GM18498 (cell line): ENCODE results near the gene DUSP12.
A peak's percentile ranks its signal among the peaks of the same experiment; 100 is the strongest.
"Not testable (repeated sequence)": the region's sequence is repeated elsewhere in the genome, so short reads cannot be mapped to it uniquely, and the experiment has no call there.

Experiments
- ATAC-seq: cut with Tn5 transposase; IDR thresholded peaks from one replicate; pipeline ENCODE4 v1.9.1; 2021; ENCODE audit warnings: mild to moderate bottlenecking, moderate library complexity; ENCODE audit not compliant: unreplicated experiment

DUSP12 gene, protein sequence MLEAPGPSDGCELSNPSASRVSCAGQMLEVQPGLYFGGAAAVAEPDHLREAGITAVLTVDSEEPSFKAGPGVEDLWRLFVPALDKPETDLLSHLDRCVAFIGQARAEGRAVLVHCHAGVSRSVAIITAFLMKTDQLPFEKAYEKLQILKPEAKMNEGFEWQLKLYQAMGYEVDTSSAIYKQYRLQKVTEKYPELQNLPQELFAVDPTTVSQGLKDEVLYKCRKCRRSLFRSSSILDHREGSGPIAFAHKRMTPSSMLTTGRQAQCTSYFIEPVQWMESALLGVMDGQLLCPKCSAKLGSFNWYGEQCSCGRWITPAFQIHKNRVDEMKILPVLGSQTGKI

DNA sequence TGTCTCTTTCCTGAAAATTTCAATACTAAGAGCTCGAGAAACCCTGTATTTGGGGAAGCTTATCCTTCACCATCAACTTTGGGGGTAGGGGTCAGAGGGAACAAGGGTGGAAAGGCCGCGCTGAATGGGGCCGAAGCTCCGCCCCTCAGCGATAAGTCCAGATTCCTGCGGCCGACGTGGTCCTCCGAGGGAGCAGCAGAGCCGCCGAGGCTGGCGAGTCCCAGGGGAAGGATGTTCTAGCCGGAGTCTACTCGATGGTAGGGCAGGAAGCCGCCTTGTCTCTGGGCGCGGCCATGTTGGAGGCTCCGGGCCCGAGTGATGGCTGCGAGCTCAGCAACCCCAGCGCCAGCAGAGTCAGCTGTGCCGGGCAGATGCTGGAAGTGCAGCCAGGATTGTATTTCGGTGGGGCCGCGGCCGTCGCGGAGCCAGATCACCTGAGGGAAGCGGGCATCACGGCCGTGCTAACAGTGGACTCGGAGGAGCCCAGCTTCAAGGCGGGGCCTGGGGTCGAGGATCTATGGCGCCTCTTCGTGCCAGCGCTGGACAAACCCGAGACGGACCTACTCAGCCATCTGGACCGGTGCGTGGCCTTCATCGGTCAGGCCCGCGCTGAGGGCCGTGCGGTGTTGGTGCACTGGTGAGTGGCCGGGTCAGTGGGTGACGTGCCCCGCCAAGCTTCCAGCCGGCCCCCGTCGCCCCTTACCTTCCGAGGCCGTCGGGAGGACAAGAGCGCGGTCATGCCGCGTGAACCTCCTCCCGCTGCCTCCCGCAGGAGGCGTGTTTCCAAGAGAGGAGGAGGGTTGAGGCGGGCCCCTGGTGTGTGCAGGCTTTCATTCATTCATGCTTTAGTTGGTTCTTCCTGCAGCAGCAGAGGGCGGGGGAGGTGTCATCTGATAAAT is at the start of gene DUSP12:
TSS of gene DUSP12 (plus strand) at position 278 of the 899 bp plus-strand sequence. CDS start at position 294, 16 bp downstream.
- ATAC-seq: peak; percentile 96

DNA sequence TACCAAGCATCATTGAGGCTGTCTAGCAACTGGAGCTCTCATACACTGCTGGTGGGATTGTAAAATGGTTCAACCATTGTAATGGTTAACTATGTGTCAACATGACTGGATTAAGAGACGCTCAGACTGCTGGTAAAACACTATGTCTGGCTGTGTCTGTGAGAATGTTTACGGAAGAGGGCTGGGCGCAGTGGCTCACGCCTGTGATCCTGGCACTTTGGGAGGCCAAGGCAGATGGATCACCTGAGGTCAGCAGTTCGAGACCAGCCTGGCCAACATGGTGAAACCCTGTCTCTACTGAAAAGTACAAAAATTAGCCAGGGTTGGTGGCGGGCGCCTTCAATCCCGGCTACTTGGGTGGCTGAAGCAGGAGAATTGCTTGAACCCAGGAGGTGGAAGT is 47.3 kb upstream of the DUSP12 start:
- ATAC-seq: no peak

DNA sequence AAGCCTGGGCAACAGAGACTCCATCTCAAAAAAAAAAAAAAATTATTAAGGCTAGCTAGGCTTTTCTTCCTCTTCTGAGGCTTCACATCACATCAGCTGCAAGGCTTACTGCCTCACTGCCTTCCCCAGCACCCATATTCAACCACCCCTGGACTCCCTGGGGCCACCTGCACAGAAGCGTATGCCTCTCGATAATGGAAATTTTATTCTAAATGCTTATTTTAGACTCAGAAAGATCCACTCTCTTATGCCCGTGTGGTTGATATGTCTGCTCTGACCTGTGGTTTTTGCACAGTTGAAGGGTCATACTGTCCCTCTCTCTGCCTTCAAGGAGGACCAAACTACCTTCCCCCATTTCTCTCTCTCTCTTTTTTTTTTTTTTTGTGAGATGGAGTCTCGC is 44.0 kb upstream of the DUSP12 start:
- ATAC-seq: no peak

DNA sequence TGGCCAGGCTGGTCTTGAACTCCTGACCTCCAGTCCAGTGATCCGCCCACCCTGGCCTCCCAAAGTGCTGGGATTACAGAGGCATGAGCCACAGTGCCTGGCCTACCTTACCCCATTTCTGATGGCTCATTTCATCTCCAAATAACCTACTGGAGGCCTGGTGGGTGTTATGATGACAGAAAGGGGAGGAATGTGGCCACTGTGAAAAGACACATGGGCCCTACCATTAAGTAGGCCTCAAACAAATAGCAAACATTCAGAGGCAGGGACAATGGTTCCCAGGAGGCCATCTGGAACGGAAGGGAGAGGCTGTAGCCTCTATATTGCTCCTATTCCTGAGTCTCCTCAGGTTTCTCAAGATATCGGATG is 43.5 kb upstream of the DUSP12 start:
- ATAC-seq: peak; percentile 2

DNA sequence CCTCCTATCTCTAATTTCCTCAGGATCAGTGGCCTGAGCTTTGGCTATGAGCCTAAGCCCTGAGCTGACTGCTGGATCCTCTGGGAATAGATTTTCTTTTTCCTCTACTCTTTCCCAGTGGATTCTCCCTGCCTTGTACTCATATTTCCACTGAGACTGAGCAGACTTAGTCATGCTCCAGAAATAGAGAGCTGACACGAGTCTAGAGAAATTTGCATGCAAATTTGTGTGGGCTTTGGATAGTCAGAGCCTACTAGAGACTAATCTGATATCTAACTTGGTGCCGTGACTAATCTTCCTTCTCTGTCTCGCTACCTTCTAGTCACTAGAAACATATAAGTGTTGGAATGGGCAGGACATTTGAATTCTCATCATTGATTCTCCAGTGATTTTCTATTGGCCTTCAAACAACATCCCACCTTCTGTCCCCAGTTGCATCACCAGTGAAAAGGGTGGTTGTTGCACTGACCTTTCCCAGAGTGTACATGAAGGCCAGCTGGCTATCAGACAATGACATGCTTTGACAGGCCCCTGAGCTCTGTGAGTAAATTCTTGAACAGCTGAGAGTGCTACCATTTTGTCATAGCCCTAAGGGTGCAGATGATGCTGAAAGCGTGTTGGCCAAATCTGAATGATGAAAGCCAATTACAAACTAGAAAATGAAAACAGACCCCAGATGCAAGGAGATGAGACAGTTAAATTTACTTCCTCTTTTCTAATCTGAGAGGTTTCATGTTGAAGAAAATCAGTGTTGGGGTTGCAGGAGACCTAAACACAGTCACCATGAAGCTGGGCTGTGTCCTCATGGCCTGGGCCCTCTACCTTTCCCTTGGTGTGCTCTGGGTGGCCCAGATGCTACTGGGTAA is 42.9 kb upstream of the DUSP12 start, which contains the start of gene FCRLA:
TSS of gene FCRLA (plus strand) at position 748 of the 866 bp plus-strand sequence. CDS start at position 784, 36 bp downstream.
- ATAC-seq: peak; percentile 76

DNA sequence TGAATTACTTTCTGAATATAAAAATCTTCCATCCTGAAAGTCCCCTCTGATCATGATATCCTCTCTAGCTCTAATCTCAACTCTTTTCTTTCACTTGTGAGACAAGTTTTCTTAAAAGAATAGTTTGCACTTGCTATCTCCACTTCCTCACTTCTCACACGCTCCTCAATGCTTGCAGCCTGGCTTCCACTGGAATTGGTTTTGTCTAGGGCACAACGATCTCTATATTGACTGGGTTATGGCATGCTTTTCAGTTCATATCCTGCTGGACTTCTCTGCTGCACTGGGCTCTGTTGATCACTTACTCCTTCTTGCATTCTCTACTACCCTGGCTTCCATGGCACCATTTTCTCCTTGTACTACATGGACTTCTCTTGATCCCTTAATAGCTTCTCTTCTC is 42.1 kb upstream of the DUSP12 start:
- no peak for ATAC-seq

DNA sequence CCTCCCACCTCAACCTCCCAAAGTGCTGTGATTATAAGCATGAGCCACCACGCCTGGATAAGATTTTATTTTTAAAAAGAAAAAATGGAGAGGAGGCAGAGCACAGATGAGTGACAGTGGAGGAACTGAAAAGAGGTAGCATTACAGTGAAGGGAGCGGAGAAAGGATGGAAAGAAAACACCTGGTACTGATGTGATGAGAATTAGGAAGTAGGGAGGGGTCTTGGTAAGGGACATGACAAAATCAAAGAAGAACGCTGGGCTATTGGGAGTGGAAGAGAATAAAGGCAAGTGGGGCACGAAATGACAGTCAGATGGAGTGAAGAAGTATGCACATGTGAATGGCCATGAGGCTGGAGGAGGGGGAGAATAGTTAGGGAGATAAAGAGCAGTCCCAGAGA is 40.2 kb upstream of the DUSP12 start:
- ATAC-seq: no peak

DNA sequence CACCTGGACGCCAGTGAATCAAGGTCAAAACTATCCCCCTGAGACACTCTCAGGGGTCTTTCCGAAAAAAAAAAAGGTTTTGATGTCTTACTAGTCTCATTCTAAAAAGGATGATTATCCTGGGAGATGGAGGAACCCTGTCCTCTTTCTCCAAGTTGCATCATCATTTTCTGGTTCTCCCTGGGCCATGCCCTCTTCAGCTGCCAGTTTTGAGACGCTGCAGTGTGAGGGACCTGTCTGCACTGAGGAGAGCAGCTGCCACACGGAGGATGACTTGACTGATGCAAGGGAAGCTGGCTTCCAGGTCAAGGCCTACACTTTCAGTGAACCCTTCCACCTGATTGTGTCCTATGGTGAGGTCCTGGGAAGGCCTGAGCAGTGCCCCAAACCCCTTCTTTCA is 39.0 kb upstream of the DUSP12 start:
- no peak for ATAC-seq

DNA sequence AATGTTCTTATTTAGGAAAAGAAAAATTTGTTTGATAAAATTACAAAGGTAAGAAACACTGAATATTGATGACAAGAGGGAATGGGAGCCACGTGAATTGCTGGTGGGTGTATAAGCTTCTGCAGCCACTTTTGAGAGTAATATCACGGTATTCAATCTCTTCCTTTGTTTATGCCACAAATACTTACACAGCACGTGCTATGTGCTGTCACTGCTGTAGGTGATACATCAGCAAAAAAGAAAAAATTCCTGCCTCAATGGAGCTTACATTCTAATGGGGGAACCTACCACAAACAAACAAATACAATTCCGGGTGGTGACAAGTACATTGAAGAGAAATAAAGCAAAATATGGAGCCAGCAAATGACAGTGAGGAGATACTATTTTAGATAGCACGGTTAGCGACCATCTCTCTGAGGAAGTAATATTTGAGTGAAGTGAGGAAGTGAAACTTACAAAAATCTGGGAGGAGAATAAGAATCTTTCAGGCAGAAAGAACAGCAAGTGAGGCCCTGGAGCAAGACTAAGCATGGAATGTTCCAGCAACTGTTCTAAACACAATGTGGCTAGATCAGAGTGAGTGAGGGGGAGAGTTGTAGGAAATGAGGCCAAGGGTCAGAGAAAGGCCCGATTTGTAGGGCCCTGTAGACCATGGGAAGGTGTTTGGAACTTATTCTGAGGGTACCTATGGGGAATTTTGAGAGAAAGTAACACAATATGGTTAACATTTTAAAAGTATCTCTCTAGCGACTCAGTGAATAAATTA is 30.8 kb upstream of the DUSP12 start:
- peak; percentile 52 for ATAC-seq

DNA sequence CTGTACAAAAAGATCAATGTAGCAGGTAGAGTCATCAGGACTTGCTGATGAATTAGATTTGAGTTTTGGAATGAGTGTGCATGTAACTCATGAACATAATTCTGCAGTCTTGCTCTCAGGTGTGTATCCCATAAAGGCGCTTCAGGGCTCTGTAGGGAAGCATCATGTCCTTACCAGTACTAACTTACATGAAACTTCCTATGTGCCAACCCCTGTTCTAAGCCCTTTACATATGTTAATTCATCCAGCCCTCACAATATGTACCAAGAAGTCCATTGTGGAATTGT is 30.3 kb upstream of the DUSP12 start:
- peak; percentile 27 for ATAC-seq

DNA sequence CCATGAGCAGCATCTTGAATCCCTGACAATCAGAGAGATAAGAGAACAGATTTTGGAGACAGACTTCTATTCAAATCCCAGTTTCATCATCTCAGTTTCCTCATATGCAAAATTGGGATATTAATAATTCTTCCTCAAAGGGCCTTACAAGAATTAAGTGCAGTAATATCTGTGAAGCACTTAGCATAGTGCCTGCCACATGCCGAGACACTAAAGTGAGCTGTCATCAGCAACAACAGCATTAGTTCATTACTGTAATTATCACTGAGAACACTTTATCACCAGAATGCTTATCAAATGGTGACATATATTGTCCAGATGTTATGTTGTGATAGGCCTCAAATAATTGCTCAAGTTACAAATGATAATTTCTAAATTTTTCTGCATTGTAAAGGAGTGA is 29.2 kb upstream of the DUSP12 start:
- ATAC-seq: no peak

DNA sequence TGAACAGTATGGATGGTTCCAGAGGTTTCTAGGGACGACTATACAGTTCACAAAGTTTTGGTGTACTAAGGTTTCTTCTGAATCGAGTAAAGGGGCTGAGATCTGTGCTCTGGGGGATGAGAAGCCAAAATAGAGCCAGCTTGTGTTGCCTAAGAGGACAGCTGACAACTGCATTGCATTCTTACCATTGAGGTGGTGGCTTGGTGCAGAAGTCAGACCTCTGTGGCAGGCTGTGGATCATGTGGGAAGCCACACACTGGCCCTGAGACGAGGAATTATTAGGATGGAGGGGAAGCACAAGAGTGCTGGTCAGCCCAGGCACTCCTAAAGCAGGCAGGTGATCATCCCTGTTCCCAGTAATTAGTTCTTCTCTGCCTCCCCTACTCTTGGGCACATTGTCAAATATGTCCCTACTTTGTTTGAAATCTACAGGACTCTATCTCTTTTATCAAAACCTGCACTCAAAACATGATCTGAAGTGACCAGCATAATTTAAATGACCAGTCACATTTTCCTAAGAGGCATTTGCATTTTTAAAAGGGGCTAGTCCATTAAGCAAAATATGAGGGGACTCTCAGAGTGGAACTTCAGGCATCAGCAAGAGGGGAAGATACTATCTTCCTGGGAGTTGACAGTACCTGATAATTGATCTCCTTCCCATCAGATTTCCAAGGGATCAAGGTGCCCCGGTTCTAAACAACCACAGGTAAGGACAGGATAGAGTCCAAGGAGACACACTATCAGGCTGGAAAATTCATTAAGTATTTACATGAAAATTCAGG is 28.4 kb upstream of the DUSP12 start, which contains the start of gene FCRLB:
TSS of gene FCRLB (plus strand) at position 589 of the 782 bp plus-strand sequence. CDS start 1,129 bp downstream, outside the sequence.
- no peak for ATAC-seq

DNA sequence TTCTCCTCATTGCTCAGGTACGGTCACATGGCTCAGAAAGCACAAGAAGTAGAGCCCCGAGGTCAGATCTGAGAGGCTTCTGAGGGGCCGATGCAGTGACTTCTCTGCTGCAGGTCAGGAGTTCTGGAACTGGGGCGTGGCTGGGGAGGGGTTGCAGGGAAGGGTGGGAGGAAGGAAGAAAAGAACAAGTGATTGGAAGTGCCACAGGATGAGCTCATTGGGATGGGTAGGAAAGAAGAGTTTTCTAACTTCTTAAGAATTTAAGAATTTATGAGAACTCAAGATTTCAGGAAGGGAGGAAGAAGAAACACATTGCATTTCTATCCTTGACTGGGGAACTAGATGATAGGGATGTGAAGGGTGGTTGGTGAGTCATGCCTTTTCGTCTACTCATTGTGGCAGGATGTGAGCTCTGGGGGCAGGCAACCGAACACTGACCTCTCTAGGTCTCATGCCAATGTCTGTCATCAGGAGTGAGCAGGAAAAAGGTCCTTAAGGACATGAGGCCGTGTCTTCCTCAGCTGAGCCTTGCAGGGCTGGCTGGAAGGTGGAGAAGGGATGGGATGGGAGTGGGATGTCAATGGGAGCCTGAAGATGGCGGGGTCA is 27.7 kb upstream of the DUSP12 start:
- ATAC-seq: no peak

DNA sequence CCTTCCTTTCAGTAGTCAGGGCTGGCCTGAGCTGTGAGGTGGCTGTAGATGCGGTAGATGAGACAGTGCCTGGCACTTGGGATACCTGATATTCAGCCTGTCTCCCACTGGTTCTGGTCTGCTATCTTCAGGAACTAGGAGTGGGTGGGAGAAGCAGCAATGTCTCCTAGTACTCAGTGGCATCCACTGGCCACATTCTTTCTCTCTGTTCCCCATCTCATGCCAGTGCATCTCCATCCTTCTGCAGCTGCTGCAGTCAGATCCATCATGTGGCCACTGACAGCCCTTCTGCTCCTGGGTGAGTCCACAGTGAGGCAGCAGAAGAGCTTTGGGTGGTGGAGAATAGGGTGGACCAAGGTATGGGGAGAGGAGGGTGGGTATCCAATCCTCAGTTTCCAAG is 27.2 kb upstream of the DUSP12 start:
- no peak for ATAC-seq

DNA sequence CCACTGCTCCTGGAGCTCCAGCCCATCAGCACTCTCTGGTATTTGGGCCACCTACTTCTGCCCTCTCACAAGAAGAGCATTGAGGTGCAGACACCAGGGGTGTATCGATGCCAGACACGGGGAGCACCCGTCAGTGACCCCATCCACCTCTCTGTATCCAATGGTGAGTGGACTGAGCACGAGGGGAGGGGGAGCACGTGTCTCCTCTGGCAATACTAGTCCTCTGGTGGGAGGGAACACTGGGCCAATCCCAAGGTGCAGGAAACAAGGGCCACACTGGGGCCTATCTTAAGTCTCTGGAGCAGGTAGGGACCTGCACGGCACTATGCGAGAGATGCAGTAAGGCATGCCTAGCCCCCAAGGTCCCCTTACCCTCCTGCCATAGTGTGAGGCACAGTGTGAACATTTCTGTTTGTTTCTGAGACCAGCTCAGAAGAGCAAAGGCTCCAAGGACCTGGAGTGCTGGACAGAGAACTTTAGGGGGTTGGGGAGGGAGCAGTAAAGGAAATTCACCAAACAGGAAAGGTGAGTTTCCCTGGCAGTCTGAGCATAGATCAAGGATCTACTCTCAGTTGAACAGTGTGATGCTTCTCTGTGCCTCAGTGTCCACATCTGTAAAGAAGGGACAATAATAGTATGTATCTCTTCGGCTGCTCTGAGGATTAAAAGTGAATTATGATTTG is 26.0 kb upstream of the DUSP12 start:
- no peak for ATAC-seq

DNA sequence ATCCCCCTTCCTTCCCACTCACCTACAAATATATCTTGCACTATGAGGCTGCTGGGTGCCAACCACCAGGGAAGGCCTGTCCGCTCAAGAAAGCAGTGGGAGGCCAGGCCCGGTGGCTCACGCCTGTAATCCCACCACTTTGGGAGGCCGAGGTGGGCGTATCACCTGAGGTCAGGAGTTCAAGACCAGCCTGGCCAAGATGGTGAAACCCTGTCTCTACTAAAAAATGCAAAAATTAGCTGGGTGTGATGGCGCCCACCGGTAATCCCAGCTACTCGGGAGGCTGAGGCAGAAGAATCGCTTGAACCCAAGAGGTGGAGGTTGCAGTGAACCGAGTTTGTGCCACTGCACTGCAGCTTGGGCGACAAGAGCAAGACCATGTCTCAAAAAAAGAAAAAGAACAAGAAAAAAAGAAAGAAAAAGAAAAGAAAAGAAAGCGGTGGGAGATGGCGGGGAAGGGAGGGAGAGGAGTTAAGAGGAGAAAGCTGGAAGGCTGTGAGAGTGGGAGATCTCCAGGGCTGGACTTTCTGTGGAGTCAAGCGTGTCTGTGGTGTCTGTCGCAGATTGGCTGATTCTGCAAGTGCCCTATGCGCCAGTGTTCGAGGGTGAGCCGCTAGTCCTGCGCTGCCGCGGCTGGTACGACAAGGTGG is 24.2 kb upstream of the DUSP12 start:
- not testable (repeated sequence) for ATAC-seq

DNA sequence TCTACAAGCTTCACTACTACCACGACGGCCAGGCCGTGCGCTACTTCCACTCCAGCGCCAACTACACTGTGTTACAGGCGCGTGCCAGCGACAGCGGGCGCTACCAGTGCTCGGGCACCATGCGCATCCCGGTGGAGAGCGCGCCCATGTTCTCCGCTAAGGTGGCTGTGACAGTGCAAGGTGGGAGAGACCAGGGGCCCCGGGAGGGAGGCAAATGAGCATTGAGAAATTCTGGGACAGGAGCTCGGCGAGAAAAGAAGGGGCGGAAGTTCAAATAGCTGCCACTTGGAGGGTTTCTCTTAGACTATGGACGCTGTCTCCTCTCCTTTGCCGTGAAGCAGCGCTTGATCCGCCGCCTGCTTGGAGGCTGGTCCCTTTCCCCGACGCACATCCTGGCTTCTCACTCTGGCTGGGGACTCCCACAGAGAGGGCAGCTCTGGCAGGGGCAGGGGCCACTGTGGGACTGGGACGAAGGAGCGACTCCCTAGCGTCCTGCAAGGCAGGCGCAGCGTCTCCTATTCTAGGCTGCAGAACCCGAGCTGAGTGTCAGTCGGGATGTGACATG is 23.6 kb upstream of the DUSP12 start:
- peak; percentile 21 for ATAC-seq
